Effector memory CD8-positive, alpha-beta T cell (primary cell): ENCODE measurements around the gene PODN.
A peak's percentile ranks its signal among the peaks of the same experiment; 100 is the strongest.

Source experiments
- ATAC-seq: fragments of 150-1000 bp; cut with Tn5 transposase; replicated peaks from 2 replicates; pipeline ENCODE4 v1.10.0; 2021; ENCODE audit warnings: mild to moderate bottlenecking, moderate library complexity
- DNase-seq, 3 experiments: peaks; one replicate each; pipeline ENCODE4 v3.0.0; 2021
- H3K27ac Mint-ChIP-seq, 2 donors: one replicate each; pipeline ENCODE4 v1.8.0; 2022; ENCODE audit warnings: mild to moderate bottlenecking in 2 of 2, mixed read lengths in 2 of 2, moderate library complexity in 2 of 2
- H3K27me3 Mint-ChIP-seq, 2 donors: one replicate each; pipeline ENCODE4 v1.8.0; 2022; ENCODE audit warnings: mixed read lengths in 2 of 2
- H3K36me3 Mint-ChIP-seq: one replicate; pipeline ENCODE4 v1.8.0; 2022; ENCODE audit warnings: mild to moderate bottlenecking, moderate library complexity, mixed read lengths; ENCODE audit not compliant: insufficient read depth
- H3K4me1 Mint-ChIP-seq, 2 donors: one replicate each; pipeline ENCODE4 v1.8.0; 2022; ENCODE audit warnings: low read depth in 2 of 2, mixed read lengths in 2 of 2
- H3K4me3 Mint-ChIP-seq, 2 donors: one replicate each; pipeline ENCODE4 v1.8.0; 2022; ENCODE audit warnings: mild to moderate bottlenecking in 2 of 2, mixed read lengths in 2 of 2, moderate library complexity in 2 of 2
- H3K9me3 Mint-ChIP-seq, 2 donors: one replicate each; pipeline ENCODE4 v1.8.0; 2022; ENCODE audit warnings: mixed read lengths in 2 of 2

PODN gene

DNA sequence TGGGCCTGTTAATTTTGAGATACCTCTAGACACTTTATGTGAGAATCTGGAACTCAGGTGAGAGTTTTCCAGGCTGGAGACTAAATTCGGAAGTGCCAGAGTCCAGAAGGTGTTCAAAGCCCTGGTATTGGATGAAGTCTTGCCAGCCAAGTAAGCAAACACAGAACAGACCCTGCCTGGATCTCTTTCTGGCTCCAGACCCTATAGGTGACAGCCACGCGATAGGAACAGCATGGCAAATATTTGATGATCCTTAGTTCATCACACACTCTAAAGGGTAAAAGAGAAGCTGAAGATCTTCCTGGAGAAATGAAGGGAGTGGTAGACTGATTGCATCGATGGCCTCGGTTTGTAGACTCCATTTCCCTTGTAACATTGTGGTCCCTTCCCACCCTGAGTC, 49.7 kb downstream of the PODN start:
- peaks cover 0 to 19% of the 10 kb centered on the region in 2 donors for H3K27me3 Mint-ChIP-seq
- no peak overlapping the region for H3K4me3 Mint-ChIP-seq
- no peaks in the 10 kb centered on the region for H3K9me3 Mint-ChIP-seq
- H3K4me1 Mint-ChIP-seq, result peaks cover 18 to 25% of the 10 kb centered on the region in 2 donors
- DNase-seq (no peak), ATAC-seq (no peak)
- H3K36me3 Mint-ChIP-seq, result peaks cover 4% of the 10 kb centered on the region
- peak overlapping the region; percentile 63 to 66 for H3K27ac Mint-ChIP-seq

DNA sequence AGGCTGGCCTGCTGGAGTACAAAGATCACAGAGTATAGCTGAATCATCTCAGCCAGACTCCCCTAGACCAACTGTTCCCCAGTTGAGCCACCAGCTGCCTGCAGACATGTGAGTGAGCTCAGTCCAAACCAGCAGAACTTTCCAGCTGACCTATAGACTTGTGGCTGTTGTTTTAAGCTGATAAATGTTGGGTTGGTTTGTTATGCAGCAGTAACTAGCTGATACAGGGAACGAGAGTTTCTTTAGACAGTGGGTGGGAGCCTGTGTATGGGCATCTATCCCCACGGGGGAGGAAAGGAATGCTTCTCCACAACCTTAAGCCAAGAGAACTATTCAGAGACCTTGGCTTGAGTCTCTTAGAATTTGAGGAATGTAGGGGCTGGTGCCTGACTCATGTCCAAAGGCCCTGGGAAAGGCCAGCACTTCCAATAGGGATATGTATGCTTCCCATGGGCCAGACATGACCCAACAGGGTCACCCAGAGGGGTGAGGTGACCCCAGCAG, 50.3 kb downstream of the PODN start:
- H3K36me3 Mint-ChIP-seq, result no peaks in the 10 kb centered on the region
- H3K9me3 Mint-ChIP-seq, result no peaks in the 10 kb centered on the region
- no peak overlapping the region for H3K4me3 Mint-ChIP-seq
- H3K27ac Mint-ChIP-seq, result peak overlapping the region in 1 of 2 donors; percentile 66
- peaks cover 2 to 25% of the 10 kb centered on the region in 2 donors for H3K27me3 Mint-ChIP-seq
- H3K4me1 Mint-ChIP-seq, result peaks cover 15 to 22% of the 10 kb centered on the region in 2 donors
- DNase-seq (no peak), ATAC-seq (no peak)

DNA sequence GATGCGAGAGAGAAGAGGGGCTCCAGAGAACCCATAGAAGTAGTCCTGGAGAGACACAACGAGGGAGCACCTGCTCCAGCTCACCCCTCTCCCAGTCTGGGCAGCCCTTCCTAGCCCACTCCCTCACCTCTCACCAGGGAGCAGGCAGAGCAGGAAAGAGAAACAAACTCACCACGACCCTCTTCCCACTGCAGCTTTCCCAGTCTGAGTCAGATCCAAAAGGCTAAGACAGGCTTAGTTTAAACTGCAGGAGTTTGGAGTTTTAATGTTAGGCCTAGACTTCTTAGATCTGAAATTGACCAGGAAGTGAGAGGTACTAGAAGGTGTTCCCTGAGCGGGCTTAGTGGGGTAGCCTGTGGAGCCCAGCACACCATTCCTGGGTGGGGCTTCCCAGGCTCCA, 50.8 kb downstream of the PODN start:
- H3K36me3 Mint-ChIP-seq, result no peaks in the 10 kb centered on the region
- peaks cover 7 to 28% of the 10 kb centered on the region in 2 donors for H3K27me3 Mint-ChIP-seq
- peaks cover 10 to 17% of the 10 kb centered on the region in 2 donors for H3K4me1 Mint-ChIP-seq
- H3K27ac Mint-ChIP-seq, result no peak overlapping the region
- H3K9me3 Mint-ChIP-seq, result no peaks in the 10 kb centered on the region
- ATAC-seq, result no peak
- no peak for DNase-seq
- H3K4me3 Mint-ChIP-seq, result no peak overlapping the region

DNA sequence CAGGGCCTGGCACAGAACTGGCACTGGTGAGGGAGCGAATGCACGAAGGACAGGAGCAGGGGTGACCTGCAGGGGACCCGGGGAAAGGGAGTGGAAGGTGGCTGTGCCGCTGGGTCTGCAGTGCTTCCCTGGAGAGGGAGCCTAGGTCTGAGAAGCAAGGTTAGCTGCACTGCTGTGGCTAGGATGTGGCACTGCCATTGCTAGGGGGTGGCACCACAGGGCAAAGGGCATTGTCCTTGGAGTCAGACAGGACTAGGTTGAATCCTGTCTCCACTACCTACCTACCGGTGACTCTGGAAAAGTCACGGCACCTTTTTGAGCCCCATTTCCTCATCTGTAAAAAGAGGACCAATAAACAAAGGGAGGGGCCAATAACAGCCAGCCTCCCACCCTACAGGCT, 52.1 kb downstream of the PODN start:
- no peak for ATAC-seq
- no peak overlapping the region for H3K27ac Mint-ChIP-seq
- no peak overlapping the region for H3K4me3 Mint-ChIP-seq
- H3K9me3 Mint-ChIP-seq, result no peaks in the 10 kb centered on the region
- H3K36me3 Mint-ChIP-seq, result no peaks in the 10 kb centered on the region
- peaks cover 7 to 28% of the 10 kb centered on the region in 2 donors for H3K27me3 Mint-ChIP-seq
- no peak for DNase-seq
- peaks cover 6 to 13% of the 10 kb centered on the region in 2 donors for H3K4me1 Mint-ChIP-seq

DNA sequence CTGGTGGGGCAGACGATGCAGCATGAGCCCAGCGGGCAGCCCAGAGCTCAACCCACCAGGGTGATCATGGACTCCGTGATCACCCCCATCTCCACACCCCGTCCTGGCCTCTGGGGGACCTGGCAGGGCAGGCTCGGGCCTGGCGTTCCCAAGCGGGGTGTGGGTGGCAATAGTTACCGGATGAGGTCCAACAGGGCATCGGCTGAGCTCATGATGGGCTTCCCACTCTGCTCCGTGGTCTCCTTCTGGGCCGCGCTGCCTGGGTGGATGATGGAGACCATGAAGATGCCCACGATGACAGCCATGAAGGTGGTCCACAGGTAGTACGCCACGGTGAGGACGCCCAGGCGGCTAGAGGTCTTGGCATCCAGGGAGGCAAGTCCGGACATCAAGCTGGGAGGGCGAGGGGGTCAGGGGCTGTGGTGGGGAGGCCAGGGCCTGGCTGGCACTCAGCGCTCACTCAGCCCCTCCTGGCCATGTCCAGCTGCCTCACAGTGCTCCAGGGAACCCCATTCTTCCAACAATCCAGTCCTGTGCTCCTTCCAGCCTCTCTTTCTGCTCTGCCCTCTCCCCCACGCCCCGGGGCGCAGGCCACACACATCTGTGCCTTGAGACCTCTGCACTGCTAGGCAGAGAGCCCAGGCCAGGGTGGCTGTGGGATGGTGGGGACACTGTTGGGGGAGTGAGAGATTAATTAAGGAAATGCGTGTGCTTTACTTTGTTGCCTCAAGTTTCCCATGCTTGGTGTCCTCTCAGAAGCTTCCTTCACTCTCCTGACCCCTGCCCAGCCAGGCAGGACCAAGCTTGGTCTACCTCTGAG, 52.8 kb downstream of the PODN start:
- Mint-ChIP-seq H3K9me3 (no peaks in the 10 kb centered on the region), H3K27ac (peak overlapping the region in 1 of 2 donors; percentile 77)

DNA sequence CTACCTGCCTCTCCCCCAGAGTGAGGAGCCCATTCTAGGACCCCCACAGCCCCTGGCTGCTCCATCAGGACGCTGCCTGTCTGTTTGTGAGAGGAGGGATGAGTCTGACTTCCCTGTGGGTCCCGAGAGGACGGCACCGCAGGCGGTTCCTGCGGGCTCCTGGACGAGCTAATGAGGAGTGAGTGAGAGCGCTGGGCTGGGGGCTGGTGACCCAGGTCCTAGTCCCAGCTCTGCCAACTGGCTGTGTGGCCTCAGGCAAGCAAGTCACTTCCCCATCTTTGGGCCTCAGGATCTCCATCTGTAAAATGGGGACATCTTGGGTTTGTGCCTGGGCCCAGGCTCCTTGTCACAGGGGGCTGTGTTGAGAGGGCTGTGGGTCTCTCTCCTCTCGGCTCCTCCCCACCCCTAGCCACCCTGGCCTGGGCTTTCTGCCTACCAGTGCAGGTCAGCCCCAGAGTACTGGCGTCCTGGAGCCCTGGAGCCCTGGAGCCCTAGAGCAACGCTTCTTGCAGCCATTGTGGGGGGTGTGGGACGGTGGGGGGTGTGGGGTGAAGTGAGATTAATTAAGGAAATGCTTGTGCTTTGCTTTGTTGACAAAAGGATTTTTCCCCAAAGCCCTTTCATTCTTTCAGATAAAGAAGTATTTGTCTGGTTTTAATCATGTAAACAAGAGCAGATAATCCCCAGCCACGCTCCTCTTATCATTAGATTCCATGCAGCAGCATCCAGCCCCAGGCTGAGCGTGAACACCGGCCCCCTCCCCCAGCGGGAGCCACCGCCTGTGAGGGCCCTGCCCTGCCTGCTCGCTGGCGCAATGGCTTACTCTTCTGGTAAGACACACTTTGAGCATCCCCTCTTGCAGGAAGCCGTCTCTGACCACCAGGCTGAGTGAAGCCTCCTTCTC, 53.6 kb downstream of the PODN start:
- Mint-ChIP-seq H3K27me3 (peaks cover 7 to 31% of the 10 kb centered on the region in 2 donors), H3K27ac (peak overlapping the region in 1 of 2 donors; percentile 77), H3K4me1 (peaks cover 6 to 8% of the 10 kb centered on the region in 2 donors), H3K9me3 (no peaks in the 10 kb centered on the region), H3K36me3 (no peaks in the 10 kb centered on the region), H3K4me3 (no peak overlapping the region)
- ATAC-seq (no peak), DNase-seq (no peak)

More for the DNA sequence above, 52.8 kb downstream of the PODN start:
- Mint-ChIP-seq H3K36me3 (no peaks in the 10 kb centered on the region), H3K27me3 (peaks cover 7 to 26% of the 10 kb centered on the region in 2 donors), H3K4me1 (peaks cover 6 to 13% of the 10 kb centered on the region in 2 donors), H3K4me3 (no peak overlapping the region)
- no peak for DNase-seq
- no peak for ATAC-seq

DNA sequence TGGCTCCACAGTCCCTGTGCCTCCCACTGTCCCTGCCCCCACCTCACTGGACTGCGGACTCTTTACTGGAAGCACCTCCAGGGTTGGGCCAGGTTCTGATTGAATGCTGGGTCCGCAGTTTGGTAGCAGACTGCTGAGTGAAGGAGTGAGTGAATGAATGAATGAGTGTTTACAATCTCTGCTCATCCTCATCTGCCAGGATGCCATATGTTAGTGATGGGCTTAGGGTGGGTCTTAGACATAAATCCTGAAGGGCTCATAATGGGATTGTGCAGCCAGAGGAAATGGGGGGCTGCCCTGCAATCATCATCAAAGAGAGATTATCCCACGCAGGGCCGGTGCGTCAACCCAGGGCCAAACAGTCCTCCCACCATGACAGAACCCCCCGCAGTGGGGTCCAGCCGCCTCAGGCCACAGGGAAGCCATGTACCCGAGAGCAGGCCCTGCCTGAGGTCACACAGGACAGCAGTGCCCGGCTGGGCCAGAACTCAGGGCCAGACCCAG, 54.3 kb downstream of the PODN start:
- ATAC-seq (no peak), DNase-seq (no peak)
- Mint-ChIP-seq H3K4me3 (no peak overlapping the region), H3K4me1 (peaks cover 1 to 6% of the 10 kb centered on the region in 2 donors), H3K9me3 (no peaks in the 10 kb centered on the region), H3K27me3 (peaks cover 7 to 38% of the 10 kb centered on the region in 2 donors), H3K27ac (no peak overlapping the region), H3K36me3 (no peaks in the 10 kb centered on the region)

DNA sequence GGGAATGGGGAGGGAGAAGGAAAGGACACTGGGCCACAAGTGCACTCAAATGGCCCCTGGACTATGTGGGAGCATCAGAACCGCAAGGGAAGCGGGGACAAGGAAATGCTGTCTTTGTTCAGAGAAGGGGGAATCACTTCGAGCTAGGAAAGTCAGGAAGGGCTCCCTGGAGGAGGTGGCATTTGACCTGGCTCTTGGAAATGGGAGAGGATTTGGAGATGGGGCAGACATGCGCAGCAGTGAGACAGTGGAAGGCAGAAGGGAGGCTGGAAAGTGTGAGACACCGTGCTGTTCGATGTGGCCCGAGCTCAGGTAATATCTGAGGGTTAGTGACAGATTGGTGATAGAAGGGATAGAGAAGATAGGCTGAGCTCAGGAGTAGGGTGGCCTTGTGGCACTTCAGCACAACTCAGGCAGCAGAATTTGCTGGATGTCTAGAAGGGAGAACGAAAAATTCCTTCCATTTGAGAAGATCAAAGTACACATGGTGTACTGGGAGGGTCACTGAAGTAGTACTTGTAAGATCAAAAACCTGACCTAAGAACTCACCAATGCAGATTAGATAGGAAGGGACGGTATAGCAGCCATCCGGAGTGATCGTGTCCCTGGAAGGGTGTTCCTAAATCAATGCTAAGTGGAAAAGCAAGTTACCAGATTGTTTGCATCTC, 55.1 kb downstream of the PODN start:
- Mint-ChIP-seq H3K9me3 (no peaks in the 10 kb centered on the region), H3K36me3 (no peaks in the 10 kb centered on the region), H3K4me1 (peaks cover 0 to 7% of the 10 kb centered on the region in 2 donors), H3K27me3 (peaks cover 7 to 43% of the 10 kb centered on the region in 2 donors), H3K4me3 (no peak overlapping the region), H3K27ac (no peak overlapping the region)
- ATAC-seq (no peak), DNase-seq (no peak)

DNA sequence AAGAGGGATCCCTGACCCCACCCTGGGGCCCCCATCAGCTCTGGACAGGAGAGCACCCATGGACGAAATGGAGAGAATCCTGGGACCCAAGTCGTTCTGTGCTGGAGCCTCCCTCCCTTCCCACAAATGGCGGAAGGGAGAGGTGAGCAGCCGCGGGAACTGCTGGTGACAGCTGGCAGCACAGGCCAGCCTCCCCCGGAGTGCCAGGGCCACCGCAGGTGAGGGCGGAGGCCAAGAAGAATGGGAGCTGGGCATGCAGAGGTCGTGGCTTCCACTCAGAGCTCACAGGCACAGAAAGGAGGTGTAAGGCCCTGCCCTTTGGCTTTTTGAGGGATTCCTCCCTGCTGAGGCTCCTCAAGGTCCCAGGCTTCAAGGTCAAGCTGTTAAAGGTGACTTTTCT, 55.8 kb downstream of the PODN start:
- DNase-seq (no peak), ATAC-seq (no peak)
- H3K36me3 Mint-ChIP-seq, result no peaks in the 10 kb centered on the region
- peaks cover 7 to 43% of the 10 kb centered on the region in 2 donors for H3K27me3 Mint-ChIP-seq
- no peaks in the 10 kb centered on the region for H3K9me3 Mint-ChIP-seq
- peaks cover 0 to 7% of the 10 kb centered on the region in 2 donors for H3K4me1 Mint-ChIP-seq
- H3K4me3 Mint-ChIP-seq, result no peak overlapping the region
- H3K27ac Mint-ChIP-seq, result no peak overlapping the region

DNA sequence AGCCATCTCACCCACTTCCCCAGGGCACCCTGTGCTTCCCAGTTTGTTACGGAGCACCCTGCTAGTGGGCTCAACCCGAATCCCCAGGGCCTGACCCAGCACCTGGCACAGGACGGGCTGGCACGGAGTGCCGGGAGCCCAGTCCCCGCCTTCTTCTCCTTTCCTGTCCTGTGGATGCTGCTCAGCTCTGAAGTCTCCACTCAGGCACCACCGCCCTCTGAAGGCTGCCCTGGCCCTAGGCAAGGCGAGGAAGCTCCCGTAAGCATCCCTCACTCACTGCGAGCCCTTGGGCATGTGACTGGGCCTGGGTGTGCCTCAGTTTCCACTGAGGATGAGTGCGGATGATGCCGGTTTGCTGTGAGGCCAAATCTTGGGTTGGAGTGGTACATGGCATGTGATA, 58.6 kb downstream of the PODN start:
- ATAC-seq, result no peak

DNA sequence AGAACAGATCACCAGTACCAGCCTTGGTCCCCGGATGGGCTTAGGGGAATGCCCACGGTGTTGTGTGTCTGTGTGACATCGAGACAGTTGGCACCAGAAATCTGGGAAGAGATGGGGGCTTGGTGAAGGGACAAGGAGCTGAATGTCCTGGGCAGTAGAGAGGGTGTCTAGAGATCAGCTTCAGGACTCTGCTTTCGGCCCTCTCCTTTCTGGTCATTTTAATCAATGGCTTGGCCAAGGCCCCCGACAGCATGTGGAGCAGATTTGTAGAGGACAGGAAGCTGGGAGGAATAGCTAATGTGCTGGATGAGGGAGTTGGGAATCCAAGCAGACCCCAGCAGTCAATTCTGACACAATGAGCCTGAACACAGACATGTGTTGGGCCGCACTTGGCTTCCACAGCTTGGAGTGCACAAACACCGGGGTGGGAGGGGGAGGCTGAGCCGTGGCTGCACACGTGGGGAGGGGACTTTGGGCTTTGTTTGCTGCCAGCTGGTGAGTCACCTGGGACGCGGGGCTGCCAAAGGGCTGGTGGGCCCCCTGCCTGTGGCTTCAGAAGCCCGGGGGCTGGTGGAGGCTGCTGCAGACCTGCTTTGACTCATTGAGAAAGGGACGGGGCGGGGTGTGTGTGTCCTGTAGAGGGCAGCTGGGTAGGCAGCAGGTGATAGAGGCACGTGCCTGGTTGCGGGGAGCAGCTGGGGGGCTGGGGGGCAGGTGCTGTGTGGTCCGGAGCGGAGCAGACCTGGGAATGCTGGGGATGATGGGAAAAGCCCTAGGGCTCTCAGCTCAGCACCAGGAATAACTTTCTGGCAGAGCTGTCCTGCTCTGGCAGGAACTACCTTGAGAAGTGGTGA, 59.5 kb downstream of the PODN start:
- ATAC-seq, result no peak
- Mint-ChIP-seq H3K4me3 (no peak overlapping the region), H3K4me1 (peaks cover 11 to 15% of the 10 kb centered on the region in 2 donors), H3K27me3 (peaks cover 7 to 34% of the 10 kb centered on the region in 2 donors), H3K36me3 (no peaks in the 10 kb centered on the region), H3K27ac (peak overlapping the region; percentile 23 to 54), H3K9me3 (no peaks in the 10 kb centered on the region)
- no peak for DNase-seq

More for the DNA sequence above, 58.6 kb downstream of the PODN start:
- Mint-ChIP-seq H3K27ac (no peak overlapping the region), H3K27me3 (peaks cover 7 to 36% of the 10 kb centered on the region in 2 donors), H3K36me3 (no peaks in the 10 kb centered on the region), H3K4me3 (no peak overlapping the region), H3K9me3 (no peaks in the 10 kb centered on the region), H3K4me1 (peaks cover 6 to 9% of the 10 kb centered on the region in 2 donors)
- DNase-seq, result no peak

DNA sequence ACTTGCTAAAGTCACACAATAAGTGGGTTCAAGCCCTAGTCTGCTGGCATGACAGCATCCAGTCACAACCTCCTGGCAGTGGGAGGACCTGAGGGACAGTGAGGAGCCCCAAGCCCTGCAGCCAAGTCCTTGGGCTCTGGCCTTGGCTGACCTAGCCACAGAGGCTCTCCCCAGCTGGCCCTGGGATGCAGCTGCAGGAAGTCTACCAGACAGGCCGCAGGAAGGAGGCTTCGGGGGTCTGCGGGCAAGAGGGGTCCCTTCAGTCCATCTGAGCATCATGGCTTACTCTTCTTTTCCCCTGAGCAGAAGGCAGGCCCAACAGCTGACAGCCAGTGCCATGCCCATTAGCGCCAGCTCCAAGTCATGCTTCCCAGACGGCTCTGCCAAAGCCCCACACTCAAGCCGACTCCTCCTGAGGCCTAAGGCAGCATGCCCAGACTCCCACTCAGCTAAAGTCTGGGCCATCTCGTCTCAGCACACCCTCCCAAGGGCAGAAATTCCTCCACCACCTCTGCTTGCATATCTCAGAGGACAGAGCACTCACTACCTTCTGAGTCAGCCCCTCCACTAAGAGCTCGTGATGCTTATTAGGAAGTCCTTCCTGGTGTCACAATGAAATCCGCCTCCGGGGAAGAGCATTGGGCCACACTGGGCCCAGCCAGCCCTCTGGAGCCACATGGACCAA, 60.3 kb downstream of the PODN start:
- DNase-seq (no peak), ATAC-seq (no peak)
- Mint-ChIP-seq H3K4me1 (peaks cover 15 to 20% of the 10 kb centered on the region in 2 donors), H3K9me3 (no peaks in the 10 kb centered on the region), H3K27me3 (peaks cover 5 to 26% of the 10 kb centered on the region in 2 donors), H3K36me3 (no peaks in the 10 kb centered on the region), H3K4me3 (no peak overlapping the region), H3K27ac (no peak overlapping the region)
